Heart right ventricle (tissue), 16 donors: ENCODE results near the gene TAGLN2. TPM values are rescaled to one million over a fixed set of nuclear protein-coding genes. Genes with fewer than 3 reads are reported as not detected.

ENCODE experiments used
- ATAC-seq, 8 donors: fragments of 200-7000 bp; cut with Tn5 transposase; one replicate each; pipeline ENCODE4 v1.9.1; 2020; ENCODE audit warnings: mild to moderate bottlenecking in 8 of 8, moderate library complexity in 8 of 8, moderate number of reproducible peaks in 1 of 8
- DNase-seq, 2 donors: peaks; one replicate each; pipeline ENCODE4 v3.0.0-alpha.2; 2020
- H3K27ac ChIP-seq, 10 donors: fragments of 200-600 bp; sonication (generic) in 2 of 10; one replicate each; pipeline versions ENCODE4 v1.5.0 to v1.8.0; 2020 to 2022; ENCODE audit warnings: mild to moderate bottlenecking in 3 of 10
- H3K27me3 ChIP-seq, 7 donors: fragments of 200-600 bp; one replicate each; pipeline ENCODE4 v1.8.0; 2021 to 2022; ENCODE audit warnings: mild to moderate bottlenecking in 2 of 7
- H3K36me3 ChIP-seq, 9 donors: fragments of 200-600 bp; sonication (generic) in 1 of 9; one replicate each; pipeline versions ENCODE4 v1.5.0 to v1.8.0; 2020 to 2022; ENCODE audit warnings: mild to moderate bottlenecking in 2 of 9
- H3K4me1 ChIP-seq, 9 donors: fragments of 200-600 bp; sonication (generic) in 1 of 9; one replicate each; pipeline versions ENCODE4 v1.5.0 to v1.8.0; 2020 to 2022; ENCODE audit warnings: mild to moderate bottlenecking in 4 of 9
- H3K4me3 ChIP-seq, 10 donors: fragments of 200-600 bp; sonication (generic) in 2 of 10; one replicate each; pipeline versions ENCODE4 v1.5.0 to v1.8.0; 2020 to 2022; ENCODE audit warnings: mild to moderate bottlenecking in 7 of 10, moderate library complexity in 2 of 10
- H3K9me3 ChIP-seq, 11 donors: fragments of 200-600 bp in 10 of 11; sonication (generic) in 2 of 11; one replicate each; pipeline versions ENCODE4 v1.5.0 to v1.8.0; 2013 to 2022; ENCODE audit warnings: mild to moderate bottlenecking in 2 of 11, control low read depth in 1 of 11, moderate library complexity in 1 of 11
- CTCF ChIP-seq, 9 donors: fragments of 200-600 bp; sonication (generic) in 2 of 9; IDR thresholded peaks; one replicate each; pipeline versions ENCODE4 v1.5.0 to v1.8.0; 2021 to 2022; ENCODE audit warnings: antibody characterized with exemption in 9 of 9, mild to moderate bottlenecking in 5 of 9, moderate library complexity in 1 of 9
- WGBS, 2 donors: extraction: QIAGEN DNeasy Blood & Tissue Kit; methylation state at CpG; one replicate each; pipeline ENCODE4 v1.1.7; 2013; ENCODE audit warnings: inconsistent platforms in 1 of 2; 5-methylcytosine and 5-hydroxymethylcytosine counted together
- intact Hi-C, 10 donors: fragments of 100-400 bp; cut with DNase I; formaldehyde crosslinking; loops; one replicate each; pipeline versions ENCODE4 v1.11.1 to v1.14.2; 2022
- polyA plus RNA-seq, 2 donors: library from polyadenylated mRNA; stranded (reverse); fragments of 200-250 nt; gene quantifications; one replicate each; pipeline ENCODE4 v1.2.3, GENCODE V29; 2013
- total RNA-seq, 10 donors: library from RNA; stranded (reverse); fragmentation: NEBNext Ultra II Directional in 3 of 10; extraction: Animal tissue kit (Norgen Biotek cat#: 25700) in 3 of 10; gene quantifications; one replicate each; pipeline versions ENCODE4 v1.2.1 to v1.2.4, GENCODE V29; 2021 to 2023
- donor health status: Arrhythmogenic right ventricular cardiomyopathy.
- donor health status: ischemic (EF 13 %, LVEDD 7.1; RV severe dilation, severe dysfunction).
- donor health status: healthy with polysubstance abuse.
- donor health status: DM: no; HTN: yes; CAD: no.
- donor health status: DM: no; HTN: no; CAD: no.
- donor health status: ischemic (EF 25% LVEDD 6.9; RV normal size, moderate dysfunction).
- donor health status: ischemic (EF 25% LVEDD 5.7; RV mildly dilated, moderate dysfunction).
- donor health status: healthy.
- donor health status: DM: yes; HTN: yes; CAD: no.
- donor health status: Ischemic cardiomyopathy.
- donor health status: ischemic (EF 35%, LVEDD 5.7; RV mildly dilated, moderate dysfunction).
- donor health status: nonischemic (EF 11% LVEDD 7.7; RV severe dilation, severe dysfunction).
- donor health status: DM: yes; HTN: yes; CAD: no.
- donor health status: PGD.
- donor health status: ischemic (EF 29% LVEDD 5.4; RV normal size, mild dysfunction).
- donor health status: nonischemic (EF 23%, LVEDD 6.1; RV moderate dilation, normal function).

Gene TAGLN2
- total and polyA plus RNA-seq, 12 donors, result 65.9 to 283 (median 103) TPM

- Histone ChIP-seq H3K9me3 (no peaks in the 10 kb centered on the region), H3K27me3 (no peaks in the 10 kb centered on the region), H3K4me3 (no peak overlapping the region), H3K4me1 (peaks cover 0 to 62% (median 37%) of the 10 kb centered on the region in 9 donors), H3K36me3 (no peaks in the 10 kb centered on the region), H3K27ac (no peak overlapping the region)
- DNase-seq (no peak), ATAC-seq (no peak)
- intact Hi-C loops, result loop anchor here in 8 of 10 donors (5.0 to 10.0 kb wide), 7 partner anchors 34 to 728 kb away; partner anchors contain the start of genes DUSP23 (in 2 of the 8) and TAGLN2 (in 2 of the 8)
- 77 to 88% methylated on average over 5 of the region's 5 CpGs for WGBS, 2 donors
- no peak for TF ChIP-seq CTCF (IDR thresholded peaks at IDR 0.05)
Measured at GRCh38 chr1:159892944-159893343, 32.4 kb downstream of the TAGLN2 start.

- TF ChIP-seq CTCF (IDR thresholded peaks at IDR 0.05), result peak; percentile 83 to 99 (median 94)
- H3K27ac ChIP-seq, result peak overlapping the region in 6 of 10 donors; percentile 39 to 86 (median 80)
- ATAC-seq (peak; percentile 71 to 90 (median 86)), DNase-seq (peak; percentile 82 to 84)
- no peaks in the 10 kb centered on the region for H3K27me3 ChIP-seq
- intact Hi-C loops, result loop anchor here in 9 of 10 donors (1.0 to 10.0 kb wide), 11 partner anchors 33 to 727 kb away; partner anchors contain the start of genes TAGLN2 (in 3 of the 9) and DUSP23 (in 2 of the 9)
- peaks cover 0 to 48% (median 32%) of the 10 kb centered on the region in 9 donors for H3K4me1 ChIP-seq
- H3K4me3 ChIP-seq, result no peak overlapping the region
- WGBS, 2 donors, result 50 to 53% methylated on average over 7 of the region's 7 CpGs
- no peaks in the 10 kb centered on the region for H3K9me3 ChIP-seq
- H3K36me3 ChIP-seq, result no peaks in the 10 kb centered on the region
Measured at GRCh38 chr1:159891275-159892157, 33.8 kb downstream of the TAGLN2 start.

DNA sequence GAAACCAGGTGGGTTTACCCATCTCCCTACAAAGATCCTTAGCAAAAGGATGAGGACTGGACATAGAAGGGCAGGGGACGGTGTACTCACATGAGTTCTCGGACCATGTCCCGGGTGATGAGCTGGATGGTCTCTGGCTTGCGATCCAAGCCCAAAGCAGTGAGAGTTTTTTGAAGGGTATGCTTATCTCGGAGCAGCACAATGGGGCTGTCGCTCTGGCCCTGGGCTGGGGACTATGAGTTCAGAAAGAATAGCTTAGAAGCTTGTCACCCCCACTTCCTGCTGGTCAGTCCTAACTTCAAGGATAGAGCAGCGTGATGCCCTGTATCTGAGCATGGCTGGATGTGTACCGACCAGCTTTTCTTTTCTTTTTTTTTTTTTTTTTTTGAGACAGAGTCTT lies 34.9 kb downstream of the TAGLN2 start:
- peak overlapping the region; percentile 39 to 86 (median 76) for H3K27ac ChIP-seq

More for the DNA sequence above, 34.9 kb downstream of the TAGLN2 start:
- no peak for TF ChIP-seq CTCF (IDR thresholded peaks at IDR 0.05)
- ATAC-seq, result peak in 6 of 8 donors; percentile 16 to 51 (median 27)
- no peak for DNase-seq
- H3K4me3 ChIP-seq, result peak overlapping the region in 6 of 10 donors; percentile 4 to 27 (median 16)
- H3K9me3 ChIP-seq, result no peaks in the 10 kb centered on the region
- intact Hi-C loops, result loop anchor here in 8 of 10 donors (2.0 to 10.0 kb wide), 9 partner anchors 34 to 726 kb away; partner anchors contain the start of genes TAGLN2 (in 3 of the 8) and DUSP23 (in 2 of the 8)
- no peaks in the 10 kb centered on the region for H3K27me3 ChIP-seq
- H3K4me1 ChIP-seq, result peaks cover 0 to 37% (median 22%) of the 10 kb centered on the region in 9 donors
- no peaks in the 10 kb centered on the region for H3K36me3 ChIP-seq
- WGBS, 2 donors, result 65 to 66% methylated on average over 8 of the region's 8 CpGs
